ENCODE measurements around the gene MYRFL.

DNA sequence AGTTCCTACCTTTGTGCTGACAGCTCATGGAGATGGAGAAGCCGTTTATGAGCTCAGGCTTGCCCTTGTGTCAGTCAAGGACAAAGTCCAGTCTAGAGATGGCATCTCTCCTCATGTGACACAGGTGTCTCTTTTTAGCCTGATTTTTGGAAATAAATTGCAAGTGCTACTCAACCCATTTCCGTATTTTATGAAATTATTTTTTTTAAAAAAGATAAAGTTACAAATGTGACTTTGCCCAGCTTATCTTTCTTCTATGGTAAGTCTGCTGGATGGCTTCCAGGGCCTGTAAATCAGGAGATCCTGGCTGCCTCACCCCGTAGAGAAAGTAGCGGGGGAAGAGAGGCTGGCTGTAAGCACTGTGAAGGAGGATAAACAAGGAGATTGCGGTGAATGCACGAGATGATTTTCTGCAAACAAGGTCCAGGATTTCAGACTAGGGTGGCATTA is 169.7 kb downstream of the MYRFL start:
- TF ChIP-seq, protein P1, sequence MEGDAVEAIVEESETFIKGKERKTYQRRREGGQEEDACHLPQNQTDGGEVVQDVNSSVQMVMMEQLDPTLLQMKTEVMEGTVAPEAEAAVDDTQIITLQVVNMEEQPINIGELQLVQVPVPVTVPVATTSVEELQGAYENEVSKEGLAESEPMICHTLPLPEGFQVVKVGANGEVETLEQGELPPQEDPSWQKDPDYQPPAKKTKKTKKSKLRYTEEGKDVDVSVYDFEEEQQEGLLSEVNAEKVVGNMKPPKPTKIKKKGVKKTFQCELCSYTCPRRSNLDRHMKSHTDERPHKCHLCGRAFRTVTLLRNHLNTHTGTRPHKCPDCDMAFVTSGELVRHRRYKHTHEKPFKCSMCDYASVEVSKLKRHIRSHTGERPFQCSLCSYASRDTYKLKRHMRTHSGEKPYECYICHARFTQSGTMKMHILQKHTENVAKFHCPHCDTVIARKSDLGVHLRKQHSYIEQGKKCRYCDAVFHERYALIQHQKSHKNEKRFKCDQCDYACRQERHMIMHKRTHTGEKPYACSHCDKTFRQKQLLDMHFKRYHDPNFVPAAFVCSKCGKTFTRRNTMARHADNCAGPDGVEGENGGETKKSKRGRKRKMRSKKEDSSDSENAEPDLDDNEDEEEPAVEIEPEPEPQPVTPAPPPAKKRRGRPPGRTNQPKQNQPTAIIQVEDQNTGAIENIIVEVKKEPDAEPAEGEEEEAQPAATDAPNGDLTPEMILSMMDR (conservative IDR thresholded peaks at IDR 0.05): no peak
- no peak for TF ChIP-seq EZH2 (IDR thresholded peaks at IDR 0.05; ENCODE audit: low read depth)
